SU-DHL-6 (cell line): Measurements from ENCODE around the gene ANKRD17.

Experiments used
- H2AFZ ChIP-seq: fragments of 200-600 bp; sonication (generic); 2 replicates; pipeline ENCODE4 v1.6.1; 2014; ENCODE audit warnings: low read depth, mild to moderate bottlenecking, moderate library complexity, mixed read lengths, antibody characterized with exemption, low read length; ENCODE audit not compliant: severe bottlenecking
- H3F3A ChIP-seq: fragments of 200-600 bp; shearing (Covaris generic); 2 replicates; pipeline ENCODE4 v1.6.0; 2016; ENCODE audit warnings: antibody characterized with exemption, mild to moderate bottlenecking; ENCODE audit not compliant: insufficient read depth
- H3K27ac ChIP-seq: fragments of 200-600 bp; sonication (generic); 2 replicates; pipeline ENCODE4 v1.5.1; 2016; ENCODE audit warnings: low read depth, mild to moderate bottlenecking, low read length, moderate library complexity, mixed read lengths
- H3K27me3 ChIP-seq: fragments of 200-600 bp; sonication (generic), shearing (Covaris generic); 2 replicates; pipeline ENCODE4 v1.6.0; 2014; ENCODE audit warnings: mild to moderate bottlenecking, low read length
- H3K36me3 ChIP-seq: fragments of 200-600 bp; sonication (generic); 2 replicates; pipeline ENCODE4 v1.6.1; 2014; ENCODE audit warnings: mild to moderate bottlenecking, low read length, mixed read lengths
- H3K4me2 ChIP-seq: fragments of 300-600, 200-600 bp; shearing (Covaris generic), sonication (generic); 2 replicates; pipeline ENCODE4 v1.6.0; 2014; ENCODE audit warnings: low read length, low read depth, mild to moderate bottlenecking; ENCODE audit not compliant: poor library complexity, severe bottlenecking
- H3K4me3 ChIP-seq: fragments of 200-600 bp; sonication (generic); 2 replicates; pipeline ENCODE4 v1.5.1; 2014; ENCODE audit warnings: antibody characterized with exemption, low read length, mild to moderate bottlenecking, mixed read lengths; ENCODE audit not compliant: insufficient read depth, poor library complexity, severe bottlenecking
- H3K79me2 ChIP-seq: fragments of 200-600 bp; sonication (generic); 2 replicates; pipeline ENCODE4 v1.6.1; 2014; ENCODE audit warnings: mild to moderate bottlenecking, low read length, moderate library complexity; ENCODE audit not compliant: insufficient read depth
- H3K9ac ChIP-seq: fragments of 200-600 bp; sonication (generic); 2 replicates; pipeline ENCODE4 v1.7.0; 2014; ENCODE audit warnings: mild to moderate bottlenecking, low read length
- H3K9me2 ChIP-seq: fragments of 200-600 bp; sonication (generic); replicated peaks from 2 replicates; pipeline ENCODE4 v1.6.1; 2014; ENCODE audit warnings: low read length; ENCODE audit not compliant: insufficient read depth
- H3K9me3 ChIP-seq: fragments of 200-600 bp; sonication (generic); 2 replicates; pipeline ENCODE4 v1.6.1; 2014; ENCODE audit warnings: low read length, mixed read lengths; ENCODE audit not compliant: insufficient read depth
- H4K20me1 ChIP-seq: fragments of 200-600 bp; sonication (generic); 2 replicates; pipeline ENCODE4 v1.6.1; 2014; ENCODE audit warnings: low read depth, mild to moderate bottlenecking, antibody characterized with exemption, low read length, moderate library complexity, mixed read lengths
- EZH2phosphoT487 ChIP-seq: fragments of 200-600 bp; sonication (generic), shearing (Covaris generic); conservative IDR thresholded peaks from 2 replicates; pipeline ENCODE4 v1.6.1; 2018; ENCODE audit warnings: mild to moderate bottlenecking, antibody characterized with exemption, low read length, moderate library complexity, mixed read lengths
- TF ChIP-seq, protein P1 (sequence below): fragments of 200-600 bp; sonication (generic); IDR thresholded peaks from one replicate; pipeline ENCODE4 v1.5.1; 2017; ENCODE audit warnings: antibody characterized with exemption, mild to moderate bottlenecking, low read length, moderate library complexity; ENCODE audit not compliant: insufficient read depth, poor library complexity, severe bottlenecking

Gene ANKRD17

DNA sequence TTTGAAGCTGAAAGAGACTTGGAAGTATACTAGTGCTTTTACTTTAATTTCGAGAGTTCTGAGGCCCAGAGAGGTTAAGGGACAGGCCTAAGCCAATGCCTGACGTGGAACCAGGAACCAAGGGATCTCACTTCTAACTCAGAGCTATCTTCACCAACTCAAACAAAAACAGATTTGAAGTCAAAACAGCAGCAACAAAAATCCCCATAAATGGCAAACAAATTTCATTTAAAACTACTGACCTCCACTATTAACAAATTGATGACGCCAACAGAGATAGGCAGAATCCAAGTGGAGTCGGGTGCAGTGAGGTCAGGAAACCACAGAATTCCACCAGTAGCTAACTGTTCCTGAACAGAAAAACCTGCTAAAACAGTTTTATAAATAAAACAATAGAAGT, 194.1 kb downstream of the ANKRD17 start:
- Histone ChIP-seq H3K9ac (no peak overlapping the region), H2AFZ (no peak overlapping the region), H3K79me2 (peaks cover 6% of the 10 kb centered on the region; the same call in 1 of the 2 replicates), H3K4me3 (no peak overlapping the region), H3K36me3 (no peaks in the 10 kb centered on the region), H3K4me2 (no peak overlapping the region), H3K9me3 (no peaks in the 10 kb centered on the region), H3F3A (peaks cover 10% of the 10 kb centered on the region), H3K9me2 (no peaks in the 10 kb centered on the region), H3K27me3 (no peaks in the 10 kb centered on the region), H3K27ac (no peak overlapping the region), H4K20me1 (no peaks in the 10 kb centered on the region)
- no peak for TF ChIP-seq EZH2phosphoT487
- TF ChIP-seq, protein P1, sequence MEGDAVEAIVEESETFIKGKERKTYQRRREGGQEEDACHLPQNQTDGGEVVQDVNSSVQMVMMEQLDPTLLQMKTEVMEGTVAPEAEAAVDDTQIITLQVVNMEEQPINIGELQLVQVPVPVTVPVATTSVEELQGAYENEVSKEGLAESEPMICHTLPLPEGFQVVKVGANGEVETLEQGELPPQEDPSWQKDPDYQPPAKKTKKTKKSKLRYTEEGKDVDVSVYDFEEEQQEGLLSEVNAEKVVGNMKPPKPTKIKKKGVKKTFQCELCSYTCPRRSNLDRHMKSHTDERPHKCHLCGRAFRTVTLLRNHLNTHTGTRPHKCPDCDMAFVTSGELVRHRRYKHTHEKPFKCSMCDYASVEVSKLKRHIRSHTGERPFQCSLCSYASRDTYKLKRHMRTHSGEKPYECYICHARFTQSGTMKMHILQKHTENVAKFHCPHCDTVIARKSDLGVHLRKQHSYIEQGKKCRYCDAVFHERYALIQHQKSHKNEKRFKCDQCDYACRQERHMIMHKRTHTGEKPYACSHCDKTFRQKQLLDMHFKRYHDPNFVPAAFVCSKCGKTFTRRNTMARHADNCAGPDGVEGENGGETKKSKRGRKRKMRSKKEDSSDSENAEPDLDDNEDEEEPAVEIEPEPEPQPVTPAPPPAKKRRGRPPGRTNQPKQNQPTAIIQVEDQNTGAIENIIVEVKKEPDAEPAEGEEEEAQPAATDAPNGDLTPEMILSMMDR = no peak

DNA sequence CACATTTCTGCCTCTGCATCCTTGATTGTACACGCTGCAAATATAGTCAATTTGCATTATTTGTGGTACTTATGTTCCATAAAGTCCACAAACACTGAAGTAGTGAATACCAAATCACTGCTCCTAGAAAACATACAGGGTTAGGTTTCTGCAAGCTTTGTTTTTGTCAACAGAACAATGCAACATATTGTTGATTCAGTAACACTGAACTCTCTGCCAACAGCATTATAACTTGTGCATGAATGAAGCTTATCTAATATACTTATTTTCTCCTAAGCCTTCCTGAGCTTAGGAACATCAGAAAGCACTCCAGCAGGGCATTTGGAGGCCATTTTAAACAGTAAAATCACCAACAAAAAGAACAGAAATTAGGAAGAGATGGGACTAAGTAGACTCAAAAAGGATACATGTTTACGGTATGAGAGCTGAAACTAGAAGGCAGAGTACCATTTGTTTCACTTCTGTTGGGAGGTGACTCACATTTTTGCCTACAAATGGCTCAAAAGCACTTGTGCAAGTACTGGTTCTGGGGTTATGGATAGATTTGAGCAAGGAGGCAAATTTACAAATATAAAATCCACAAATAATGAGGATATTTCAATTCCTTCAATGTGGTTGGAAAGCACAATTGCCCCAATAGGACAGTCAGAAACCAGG, 203.2 kb downstream of the ANKRD17 start:
- no peaks in the 10 kb centered on the region for H4K20me1 ChIP-seq

DNA sequence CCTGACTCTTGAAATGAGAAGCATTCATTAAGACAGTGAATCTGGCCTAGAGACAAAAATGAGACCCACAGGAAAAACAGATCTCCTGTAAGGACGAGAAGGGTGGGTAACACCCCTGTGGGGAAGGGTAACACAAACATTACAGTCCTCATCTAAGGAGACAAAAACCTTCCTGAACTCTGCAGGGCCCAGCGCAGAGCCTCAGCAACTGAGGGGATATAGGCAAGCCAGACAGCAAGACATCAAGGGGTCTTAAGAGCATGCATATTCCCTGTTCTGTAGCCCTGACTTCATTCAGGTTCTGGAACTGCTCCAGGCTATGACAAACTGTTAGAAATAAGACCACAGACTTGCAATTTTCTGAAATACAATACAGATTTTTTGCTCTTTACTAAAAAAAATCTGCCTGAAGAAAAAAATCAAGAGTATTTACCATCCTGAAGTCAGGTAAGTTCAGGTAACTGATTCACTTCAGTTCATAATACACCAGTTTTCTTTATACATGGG, 204.6 kb downstream of the ANKRD17 start:
- Histone ChIP-seq H3K27ac (no peak overlapping the region), H3K4me2 (no peak overlapping the region), H3K79me2 (no peaks in the 10 kb centered on the region), H3K9ac (no peak overlapping the region), H3K9me3 (no peaks in the 10 kb centered on the region), H3K36me3 (0 out of 2 replicates have a peak, but pooled peaks cover 3% of the 10 kb centered on the region), H2AFZ (no peak overlapping the region), H3K9me2 (no peaks in the 10 kb centered on the region), H3K27me3 (no peaks in the 10 kb centered on the region), H3K4me3 (no peak overlapping the region), H4K20me1 (no peaks in the 10 kb centered on the region), H3F3A (no peaks in the 10 kb centered on the region)
- TF ChIP-seq, protein P1 = no peak
- no peak for TF ChIP-seq EZH2phosphoT487

More for the DNA sequence above, 203.2 kb downstream of the ANKRD17 start:
- H3F3A ChIP-seq = no peaks in the 10 kb centered on the region
- no peak overlapping the region for H2AFZ ChIP-seq
- no peak overlapping the region for H3K27ac ChIP-seq
- H3K4me3 ChIP-seq = no peak overlapping the region
- H3K36me3 ChIP-seq = 0 out of 2 replicates have a peak, but pooled peaks cover 3% of the 10 kb centered on the region
- TF ChIP-seq, protein P1 = no peak
- TF ChIP-seq EZH2phosphoT487 = no peak
- no peaks in the 10 kb centered on the region for H3K79me2 ChIP-seq
- no peaks in the 10 kb centered on the region for H3K9me3 ChIP-seq
- no peaks in the 10 kb centered on the region for H3K27me3 ChIP-seq
- H3K9ac ChIP-seq = no peak overlapping the region
- no peaks in the 10 kb centered on the region for H3K9me2 ChIP-seq
- no peak overlapping the region for H3K4me2 ChIP-seq
